ENCODE data around the gene S100A12. TPM values are rescaled to one million over a fixed set of nuclear protein-coding genes. Genes with fewer than 3 reads are reported as not detected.

Gene S100A12
- total RNA-seq, 2 experiments from 2014 or later = not detected

GRCh38 chr1:153361480-153362109 lies 13.8 kb downstream of the S100A12 start:
- intact Hi-C loops (cut with micrococcal nuclease; ENCODE audit: unreplicated experiment) = no loop called here
- POLR2A ChIA-PET = no interaction called here

GRCh38 chr1:153360592-153361479 lies 14.6 kb downstream of the S100A12 start:
- no peak for DNase-seq (ENCODE audit: low spot score)
- POLR2A ChIA-PET = no interaction called here
- Histone ChIP-seq H3K36me3 (ENCODE audit: insufficient read depth, low read length) (no peaks in the 10 kb centered on the region), H3K9me2 (ENCODE audit: insufficient read depth, low read length) (no peaks in the 10 kb centered on the region), H3K27ac (ENCODE audit: low read depth, low read length, poor library complexity, severe bottlenecking) (no peak overlapping the region), H3K4me2 (ENCODE audit: low read length) (no peak overlapping the region), H3K9me3 (ENCODE audit: low read length) (no peaks in the 10 kb centered on the region), H2AFZ (ENCODE audit: low read length) (no peak overlapping the region), H3K4me3 (ENCODE audit: low read depth, low read length, poor library complexity, severe bottlenecking) (no peak overlapping the region), H3K79me2 (ENCODE audit: insufficient read depth, low read depth, low read length) (no peaks in the 10 kb centered on the region), H3K4me1 (ENCODE audit: insufficient read depth, low read length, poor library complexity, severe bottlenecking) (no peaks in the 10 kb centered on the region), H4K20me1 (ENCODE audit: insufficient read depth, low read length) (no peaks in the 10 kb centered on the region)
- TF ChIP-seq CTCF (conservative IDR thresholded peaks at IDR 0.05; ENCODE audit: low read length) (no peak), EZH2phosphoT487 (IDR thresholded peaks at IDR 0.05; ENCODE audit: borderline replicate concordance, low read depth, low read length) (no peak)
- CTCF ChIA-PET (ENCODE audit: unreplicated experiment) = no interaction called here
- no TSS peak for BruUV-seq (replicated peaks)
- intact Hi-C loops (cut with micrococcal nuclease; ENCODE audit: unreplicated experiment) = no loop called here

More at GRCh38 chr1:153361480-153362109, 13.8 kb downstream of the S100A12 start:
- Histone ChIP-seq H3K27ac (ENCODE audit: low read depth, low read length, poor library complexity, severe bottlenecking) (no peak overlapping the region), H2AFZ (ENCODE audit: low read length) (no peak overlapping the region), H3K4me2 (ENCODE audit: low read length) (no peak overlapping the region), H3K4me3 (ENCODE audit: low read depth, low read length, poor library complexity, severe bottlenecking) (no peak overlapping the region), H3K9me3 (ENCODE audit: low read length) (no peaks in the 10 kb centered on the region), H4K20me1 (ENCODE audit: insufficient read depth, low read length) (no peaks in the 10 kb centered on the region), H3K36me3 (ENCODE audit: insufficient read depth, low read length) (no peaks in the 10 kb centered on the region), H3K79me2 (ENCODE audit: insufficient read depth, low read depth, low read length) (no peaks in the 10 kb centered on the region), H3K9me2 (ENCODE audit: insufficient read depth, low read length) (no peaks in the 10 kb centered on the region), H3K4me1 (ENCODE audit: insufficient read depth, low read length, poor library complexity, severe bottlenecking) (no peaks in the 10 kb centered on the region)
- DNase-seq (ENCODE audit: low spot score) = no peak
- no TSS peak for BruUV-seq (replicated peaks)
- no peak for TF ChIP-seq EZH2phosphoT487 (IDR thresholded peaks at IDR 0.05; ENCODE audit: borderline replicate concordance, low read depth, low read length)
- CTCF ChIA-PET (ENCODE audit: unreplicated experiment) = no interaction called here

- intact Hi-C loops (cut with micrococcal nuclease; ENCODE audit: unreplicated experiment) = no loop called here
- Histone ChIP-seq H4K20me1 (ENCODE audit: insufficient read depth, low read length) (no peaks in the 10 kb centered on the region), H3K27ac (ENCODE audit: low read depth, low read length, poor library complexity, severe bottlenecking) (no peak overlapping the region), H3K4me3 (ENCODE audit: low read depth, low read length, poor library complexity, severe bottlenecking) (no peak overlapping the region), H3K9me3 (ENCODE audit: low read length) (no peaks in the 10 kb centered on the region), H3K4me1 (ENCODE audit: insufficient read depth, low read length, poor library complexity, severe bottlenecking) (no peaks in the 10 kb centered on the region), H3K4me2 (ENCODE audit: low read length) (no peak overlapping the region), H2AFZ (ENCODE audit: low read length) (no peak overlapping the region), H3K9me2 (ENCODE audit: insufficient read depth, low read length) (no peaks in the 10 kb centered on the region), H3K79me2 (ENCODE audit: insufficient read depth, low read depth, low read length) (no peaks in the 10 kb centered on the region), H3K36me3 (ENCODE audit: insufficient read depth, low read length) (no peaks in the 10 kb centered on the region)
- BruUV-seq (replicated peaks) = no TSS peak
- CTCF ChIA-PET (ENCODE audit: unreplicated experiment) = no interaction called here
- no peak for TF ChIP-seq CTCF (conservative IDR thresholded peaks at IDR 0.05; ENCODE audit: low read length)
- no peak for TF ChIP-seq EZH2phosphoT487 (IDR thresholded peaks at IDR 0.05; ENCODE audit: borderline replicate concordance, low read depth, low read length)
- no peak for DNase-seq (ENCODE audit: low spot score)
- POLR2A ChIA-PET = no interaction called here
These were observed 15.2 kb downstream of the S100A12 start for GRCh38 chr1:153360190-153360589.

Data from OCI-LY7 (cell line).